SK-N-SH (cell line): ENCODE data around the gene COL12A1. TPM values are rescaled to one million over a fixed set of nuclear protein-coding genes. Genes with fewer than 3 reads are reported as not detected.

Experiments used
- CTCF ChIA-PET: fragments of 300-600, 350-600 bp; formaldehyde crosslinking; extraction: SDS; loops from one replicate; lab custom pipeline; 2021; lab: Yijun Ruan, JAX
- POLR2A ChIA-PET: fragments of 350-600 bp; sonication (Branson Sonifier 250); formaldehyde crosslinking; extraction: SDS; loops from one replicate; lab custom pipeline; 2020; ENCODE audit warnings: antibody characterized with exemption, inconsistent platforms; lab: Yijun Ruan, JAX
- DNase-seq: peaks from one replicate; pipeline ENCODE4 v3.0.0; 2012
- H2AFZ ChIP-seq: fragments of 200-600 bp; sonication (generic); 2 replicates; pipeline ENCODE4 v1.8.1; 2016; ENCODE audit warnings: antibody characterized with exemption, mild to moderate bottlenecking, low read depth
- H3F3A ChIP-seq: fragments of 200-600 bp; sonication (generic); replicated peaks from 2 replicates; pipeline ENCODE3; 2016; ENCODE audit warnings: antibody characterized with exemption, mild to moderate bottlenecking; ENCODE audit not compliant: insufficient read depth
- H3K27ac ChIP-seq, 2 experiments: fragments of 200-500 bp in 1 of 2; fragments of 200-600 bp in 1 of 2; sonication (Bioruptor generic) in 1 of 2; sonication (generic), shearing (Covaris generic) in 1 of 2; 2 replicates each; pipeline versions ENCODE4 v1.5.1 to v1.6.1; 2014 to 2016; ENCODE audit warnings: low read depth in 2 of 2, inconsistent platforms in 1 of 2, low read length in 1 of 2, mild to moderate bottlenecking in 1 of 2, mixed read lengths in 1 of 2
- H3K27me3 ChIP-seq: fragments of 200-600 bp; sonication (generic), shearing (Covaris generic); 2 replicates; pipeline ENCODE4 v1.6.1; 2016; ENCODE audit warnings: mixed run types; ENCODE audit not compliant: insufficient read depth
- H3K36me3 ChIP-seq, 2 experiments: fragments of 200-500 bp in 1 of 2; fragments of 200-600 bp in 1 of 2; sonication (Bioruptor generic) in 1 of 2; sonication (generic) in 1 of 2; replicated peaks in 1 of 2; 2 replicates each; pipeline versions ENCODE3 to v1.5.1; 2014 to 2016; ENCODE audit warnings: low read length in 1 of 2, mild to moderate bottlenecking in 1 of 2; ENCODE audit not compliant: insufficient read depth in 2 of 2, control insufficient read depth in 1 of 2
- H3K4me1 ChIP-seq, 2 experiments: fragments of 200-500 bp in 1 of 2; fragments of 200-600 bp in 1 of 2; sonication (Bioruptor generic) in 1 of 2; sonication (generic), shearing (Covaris generic) in 1 of 2; 2 replicates each; pipeline versions ENCODE4 v1.5.1 to v1.6.1; 2014 to 2016; ENCODE audit warnings: low read depth in 1 of 2, low read length in 1 of 2, mixed run types in 1 of 2; ENCODE audit not compliant: insufficient read depth in 2 of 2, control insufficient read depth in 1 of 2
- H3K4me2 ChIP-seq: fragments of 200-600 bp; sonication (generic), shearing (Covaris generic); 2 replicates; pipeline ENCODE4 v1.6.1; 2017; ENCODE audit warnings: mixed run types
- H3K4me3 ChIP-seq, 2 experiments: fragments of 200-500 bp in 1 of 2; fragments of 200-600 bp in 1 of 2; sonication (Bioruptor generic) in 1 of 2; sonication (generic), shearing (Covaris generic) in 1 of 2; 2 replicates each; pipeline versions ENCODE4 v1.5.1 to v1.8.1; 2014 to 2016; ENCODE audit warnings: low read depth in 2 of 2, inconsistent platforms in 1 of 2, low read length in 1 of 2, mild to moderate bottlenecking in 1 of 2, mixed read lengths in 1 of 2, moderate library complexity in 1 of 2
- H3K79me2 ChIP-seq: fragments of 200-600 bp; sonication (generic); 2 replicates; pipeline ENCODE4 v1.8.1; 2017; ENCODE audit warnings: mild to moderate bottlenecking; ENCODE audit not compliant: insufficient read depth
- H3K9ac ChIP-seq: fragments of 200-600 bp; sonication (generic); 2 replicates; pipeline ENCODE4 v1.6.1; 2017; ENCODE audit warnings: mixed run types
- H3K9me2 ChIP-seq: fragments of 200-600 bp; sonication (generic); 2 replicates; pipeline ENCODE4 v1.6.1; 2017; ENCODE audit warnings: mixed run types
- H3K9me3 ChIP-seq: fragments of 200-600 bp; sonication (generic); 2 replicates; pipeline ENCODE4 v1.6.1; 2017; ENCODE audit warnings: mixed run types, mild to moderate bottlenecking, moderate library complexity
- H4K20me1 ChIP-seq: fragments of 200-600 bp; sonication (generic); 2 replicates; pipeline ENCODE4 v1.6.1; 2017; ENCODE audit warnings: mild to moderate bottlenecking, mixed run types; ENCODE audit not compliant: insufficient read depth
- CHD2 ChIP-seq: fragments of 150-350 bp; IDR thresholded peaks from 2 replicates; pipeline ENCODE4 v1.6.1; 2018; ENCODE audit warnings: low read length; ENCODE audit not compliant: partially characterized antibody
- ELF1 ChIP-seq: IDR thresholded peaks from 2 replicates; pipeline ENCODE4 v1.4.0; 2012
- EP300 ChIP-seq, 2 experiments: IDR thresholded peaks; 2 replicates each; pipeline versions ENCODE4 v1.4.0 to v1.6.1; 2012; ENCODE audit warnings: borderline replicate concordance in 1 of 2, low read depth in 1 of 2, low read length in 1 of 2
- EZH2phosphoT487 ChIP-seq: fragments of 200-600 bp; sonication (generic); IDR thresholded peaks from 2 replicates; pipeline ENCODE4 v1.6.1; 2017; ENCODE audit warnings: low read depth, mixed run types, mild to moderate bottlenecking, antibody characterized with exemption, moderate library complexity, borderline replicate concordance
- FOSL2 ChIP-seq: IDR thresholded peaks from 2 replicates; pipeline ENCODE4 v1.4.0; 2012; ENCODE audit warnings: low read depth, mild to moderate bottlenecking, moderate library complexity, borderline replicate concordance
- FOXM1 ChIP-seq: IDR thresholded peaks from 2 replicates; pipeline ENCODE4 v1.4.0; 2012; ENCODE audit warnings: low read depth, mild to moderate bottlenecking
- JUND ChIP-seq: IDR thresholded peaks from 2 replicates; pipeline ENCODE4 v1.4.0; 2012
- MEF2A ChIP-seq: IDR thresholded peaks from 2 replicates; pipeline ENCODE4 v1.4.0; 2012; ENCODE audit warnings: low read depth, borderline replicate concordance
- MXI1 ChIP-seq: IDR thresholded peaks from 2 replicates; pipeline ENCODE4 v1.6.1; 2012; ENCODE audit warnings: mild to moderate bottlenecking, low read depth, low read length, improper control_type of control experiment
- PBX3 ChIP-seq: IDR thresholded peaks from 2 replicates; pipeline ENCODE4; 2012
- RAD21 ChIP-seq: IDR thresholded peaks from 2 replicates; pipeline ENCODE4 v1.6.1; 2012; ENCODE audit warnings: mild to moderate bottlenecking, low read length
- RCOR1 ChIP-seq: fragments of 150-350 bp; IDR thresholded peaks from 2 replicates; pipeline ENCODE4 v1.6.1; 2017; ENCODE audit warnings: antibody characterized with exemption, low read length
- RFX5 ChIP-seq: IDR thresholded peaks from 2 replicates; pipeline ENCODE4 v1.6.1; 2012; ENCODE audit warnings: mild to moderate bottlenecking, improper control_type of control experiment, low read length
- RXRA ChIP-seq: IDR thresholded peaks from 2 replicates; pipeline ENCODE4 v1.4.0; 2012; ENCODE audit warnings: low read depth, mild to moderate bottlenecking, borderline replicate concordance
- SIN3A ChIP-seq: IDR thresholded peaks from 2 replicates; pipeline ENCODE4 v1.6.1; 2012; ENCODE audit warnings: low read depth, mild to moderate bottlenecking, low read length, moderate library complexity, borderline replicate concordance
- YY1 ChIP-seq: IDR thresholded peaks from 2 replicates; pipeline ENCODE4 v1.4.0; 2012; ENCODE audit warnings: low read depth, mild to moderate bottlenecking
- WGBS: methylation state at CpG from one replicate; pipeline ENCODE4 v1.1.6; 2017; ENCODE audit warnings: low lambda C conversion rate; 5-methylcytosine and 5-hydroxymethylcytosine counted together
- polyA plus RNA-seq, 3 experiments: library from polyadenylated mRNA; depleted of rRNA; stranded (reverse); fragments of >200 nt; gene quantifications; 2 replicates each; pipeline ENCODE4 v1.2.3, GENCODE V29; 2012
- TF ChIP-seq, protein P1 (sequence below): IDR thresholded peaks from 2 replicates; pipeline ENCODE4 v1.4.0; 2012; ENCODE audit warnings: low read depth, borderline replicate concordance
- TF ChIP-seq, protein P2 (sequence below): IDR thresholded peaks from 2 replicates; pipeline ENCODE4 v1.4.0; 2012; ENCODE audit warnings: low read depth
- TF ChIP-seq, protein P3 (sequence below): IDR thresholded peaks from 2 replicates; pipeline ENCODE4 v1.6.1; 2012; ENCODE audit warnings: mild to moderate bottlenecking, low read depth, low read length, moderate library complexity
- TF ChIP-seq, protein P4 (sequence below): fragments of 150-350 bp; IDR thresholded peaks from 2 replicates; pipeline ENCODE4 v1.6.1; 2017; ENCODE audit warnings: antibody characterized with exemption, low read length, low read depth, borderline replicate concordance

Gene COL12A1
- polyA plus RNA-seq, 1 of the 3 experiments (the other 2 are of a cell fraction) = 0.03 TPM

- Histone ChIP-seq H3K4me3 (no peak overlapping the region), H3K79me2 (no peaks in the 10 kb centered on the region), H3K36me3 (no peaks in the 10 kb centered on the region), H2AFZ (no peak overlapping the region), H3K27ac (no peak overlapping the region), H3K9ac (no peak overlapping the region), H4K20me1 (no peaks in the 10 kb centered on the region), H3K27me3 (peaks cover 4% of the 10 kb centered on the region; the same call in 1 of the 2 replicates), H3K4me1 (no peaks in the 10 kb centered on the region), H3F3A (no peaks in the 10 kb centered on the region), H3K9me3 (no peaks in the 10 kb centered on the region), H3K9me2 (no peaks in the 10 kb centered on the region), H3K4me2 (no peak overlapping the region)
- 18% methylated on average over 2 of the region's 2 CpGs for WGBS
- no peak for TF ChIP-seq PBX3
- TF ChIP-seq FOSL2 = no peak
- TF ChIP-seq, protein P1, sequence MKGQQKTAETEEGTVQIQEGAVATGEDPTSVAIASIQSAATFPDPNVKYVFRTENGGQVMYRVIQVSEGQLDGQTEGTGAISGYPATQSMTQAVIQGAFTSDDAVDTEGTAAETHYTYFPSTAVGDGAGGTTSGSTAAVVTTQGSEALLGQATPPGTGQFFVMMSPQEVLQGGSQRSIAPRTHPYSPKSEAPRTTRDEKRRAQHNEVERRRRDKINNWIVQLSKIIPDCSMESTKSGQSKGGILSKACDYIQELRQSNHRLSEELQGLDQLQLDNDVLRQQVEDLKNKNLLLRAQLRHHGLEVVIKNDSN = no peak
- no peak for TF ChIP-seq SIN3A
- no peak for TF ChIP-seq JUND
- no peak for TF ChIP-seq EP300 (IDR thresholded peaks at IDR 0.05; ENCODE audit: borderline replicate concordance in 1 of 2, low read depth in 1 of 2, low read length in 1 of 2)
- no peak for TF ChIP-seq RAD21
- ChIA-PET POLR2A (no interaction called here), CTCF (interaction anchor here (1.6 kb wide), 1 partner anchor 41 kb away, joined by 3 read pairs; no protein-coding TSS in a partner anchor)
- no peak for DNase-seq
Observed at GRCh38 chr6:75167851-75168250, 38.0 kb downstream of the COL12A1 start.

DNA sequence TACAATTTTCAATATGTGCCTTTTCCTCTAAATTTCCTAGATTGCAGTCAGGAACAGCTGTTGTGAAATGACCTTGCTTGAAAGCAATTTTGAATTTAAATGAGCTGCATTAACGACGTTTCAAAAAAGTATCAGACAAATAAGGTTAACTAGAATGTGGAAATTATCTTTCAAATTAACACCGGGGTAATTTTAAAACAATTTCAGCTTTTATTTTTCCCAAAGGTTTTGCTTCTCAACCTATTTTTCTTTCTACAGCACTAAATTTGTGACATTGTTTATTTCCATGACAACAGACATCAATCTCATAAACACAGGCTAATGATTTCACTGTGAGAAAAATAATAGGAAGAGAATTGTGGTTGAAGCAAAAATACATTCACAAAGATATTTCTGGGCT, 38.5 kb downstream of the COL12A1 start:
- H3K4me2 ChIP-seq = no peak overlapping the region
- H3K27me3 ChIP-seq = no peaks in the 10 kb centered on the region
- WGBS = 6% methylated on average over 3 of the region's 3 CpGs
- ChIA-PET POLR2A (no interaction called here), CTCF (interaction anchor here (0.8 to 1.1 kb wide), 2 partner anchors 42 to 68 kb away, joined by 3 to 4 read pairs; no protein-coding TSS in a partner anchor)
- no peak for TF ChIP-seq RCOR1
- TF ChIP-seq FOXM1 = no peak
- no peak for TF ChIP-seq MXI1
- TF ChIP-seq CHD2 = no peak
- TF ChIP-seq, protein P2, sequence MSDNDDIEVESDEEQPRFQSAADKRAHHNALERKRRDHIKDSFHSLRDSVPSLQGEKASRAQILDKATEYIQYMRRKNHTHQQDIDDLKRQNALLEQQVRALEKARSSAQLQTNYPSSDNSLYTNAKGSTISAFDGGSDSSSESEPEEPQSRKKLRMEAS = no peak
- TF ChIP-seq, protein P3, sequence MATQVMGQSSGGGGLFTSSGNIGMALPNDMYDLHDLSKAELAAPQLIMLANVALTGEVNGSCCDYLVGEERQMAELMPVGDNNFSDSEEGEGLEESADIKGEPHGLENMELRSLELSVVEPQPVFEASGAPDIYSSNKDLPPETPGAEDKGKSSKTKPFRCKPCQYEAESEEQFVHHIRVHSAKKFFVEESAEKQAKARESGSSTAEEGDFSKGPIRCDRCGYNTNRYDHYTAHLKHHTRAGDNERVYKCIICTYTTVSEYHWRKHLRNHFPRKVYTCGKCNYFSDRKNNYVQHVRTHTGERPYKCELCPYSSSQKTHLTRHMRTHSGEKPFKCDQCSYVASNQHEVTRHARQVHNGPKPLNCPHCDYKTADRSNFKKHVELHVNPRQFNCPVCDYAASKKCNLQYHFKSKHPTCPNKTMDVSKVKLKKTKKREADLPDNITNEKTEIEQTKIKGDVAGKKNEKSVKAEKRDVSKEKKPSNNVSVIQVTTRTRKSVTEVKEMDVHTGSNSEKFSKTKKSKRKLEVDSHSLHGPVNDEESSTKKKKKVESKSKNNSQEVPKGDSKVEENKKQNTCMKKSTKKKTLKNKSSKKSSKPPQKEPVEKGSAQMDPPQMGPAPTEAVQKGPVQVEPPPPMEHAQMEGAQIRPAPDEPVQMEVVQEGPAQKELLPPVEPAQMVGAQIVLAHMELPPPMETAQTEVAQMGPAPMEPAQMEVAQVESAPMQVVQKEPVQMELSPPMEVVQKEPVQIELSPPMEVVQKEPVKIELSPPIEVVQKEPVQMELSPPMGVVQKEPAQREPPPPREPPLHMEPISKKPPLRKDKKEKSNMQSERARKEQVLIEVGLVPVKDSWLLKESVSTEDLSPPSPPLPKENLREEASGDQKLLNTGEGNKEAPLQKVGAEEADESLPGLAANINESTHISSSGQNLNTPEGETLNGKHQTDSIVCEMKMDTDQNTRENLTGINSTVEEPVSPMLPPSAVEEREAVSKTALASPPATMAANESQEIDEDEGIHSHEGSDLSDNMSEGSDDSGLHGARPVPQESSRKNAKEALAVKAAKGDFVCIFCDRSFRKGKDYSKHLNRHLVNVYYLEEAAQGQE = no peak
- TF ChIP-seq RAD21 = no peak
- no peak for TF ChIP-seq RXRA
- TF ChIP-seq, protein P4, sequence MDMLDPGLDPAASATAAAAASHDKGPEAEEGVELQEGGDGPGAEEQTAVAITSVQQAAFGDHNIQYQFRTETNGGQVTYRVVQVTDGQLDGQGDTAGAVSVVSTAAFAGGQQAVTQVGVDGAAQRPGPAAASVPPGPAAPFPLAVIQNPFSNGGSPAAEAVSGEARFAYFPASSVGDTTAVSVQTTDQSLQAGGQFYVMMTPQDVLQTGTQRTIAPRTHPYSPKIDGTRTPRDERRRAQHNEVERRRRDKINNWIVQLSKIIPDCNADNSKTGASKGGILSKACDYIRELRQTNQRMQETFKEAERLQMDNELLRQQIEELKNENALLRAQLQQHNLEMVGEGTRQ = no peak
- no peak for TF ChIP-seq YY1
- TF ChIP-seq SIN3A = no peak
- TF ChIP-seq RFX5 = no peak
- no peak for TF ChIP-seq EZH2phosphoT487
- no peak for TF ChIP-seq ELF1
- TF ChIP-seq EP300 (IDR thresholded peaks at IDR 0.05; ENCODE audit: borderline replicate concordance in 1 of 2, low read depth in 1 of 2, low read length in 1 of 2) = no peak
- no peak for TF ChIP-seq MEF2A
- H3K4me3 ChIP-seq = no peak overlapping the region
- H3K9me3 ChIP-seq = no peaks in the 10 kb centered on the region
- no peaks in the 10 kb centered on the region for H3F3A ChIP-seq
- H3K27ac ChIP-seq = no peak overlapping the region
- no peaks in the 10 kb centered on the region for H4K20me1 ChIP-seq
- H3K79me2 ChIP-seq = no peaks in the 10 kb centered on the region
- H2AFZ ChIP-seq = no peak overlapping the region
- no peaks in the 10 kb centered on the region for H3K36me3 ChIP-seq
- no peaks in the 10 kb centered on the region for H3K4me1 ChIP-seq
- no peak for DNase-seq
- no peak overlapping the region for H3K9ac ChIP-seq
- H3K9me2 ChIP-seq = no peaks in the 10 kb centered on the region
